ENCODE results near the gene RAB7B.

Gene RAB7B

DNA sequence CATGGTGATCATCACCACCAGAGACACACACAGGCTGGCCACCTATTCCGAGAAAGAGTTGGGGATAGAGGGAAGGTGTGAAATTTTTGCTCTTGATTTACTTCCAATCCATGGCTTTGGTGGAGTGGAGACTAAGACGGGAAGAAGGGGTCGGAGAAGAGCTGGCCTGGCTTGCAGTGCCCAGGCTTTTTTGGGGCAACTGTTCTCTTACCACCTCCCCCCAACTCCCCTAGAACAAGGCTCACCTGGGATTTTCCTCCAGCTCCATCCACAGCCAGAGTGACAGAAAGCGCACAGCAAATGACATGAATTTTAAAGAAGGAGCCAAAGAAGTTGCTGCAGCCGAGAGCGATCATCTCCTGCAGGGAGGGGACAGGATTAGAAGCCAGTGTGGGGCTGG lies 75.9 kb downstream of the RAB7B start:
- no peak for DNase-seq (ENCODE audit: low read depth)

All from stimulated activated CD8-positive, alpha-beta memory T cell treated with anti-CD3 and anti-CD28 coated beads, Interleukin-15, amount 100 ng/mL, for 1 hour (primary cell).